ENCODE measurements around the gene PDZD7. TPM values are rescaled to one million over a fixed set of nuclear protein-coding genes. Genes with fewer than 3 reads are reported as not detected.

The PDZD7 gene
- total RNA-seq, 1 experiment from 2014 or later, result 1.8 TPM

- CTCF ChIA-PET, result no interaction called here
- no peaks in the 10 kb centered on the region for H3K36me3 ChIP-seq (ENCODE audit: control insufficient read depth, insufficient read depth, low read length)
- no TSS peak for BruUV-seq (replicated peaks)
- H3K27me3 ChIP-seq (ENCODE audit: control insufficient read depth, insufficient read depth, low read length), result no peaks in the 10 kb centered on the region
- no peak overlapping the region for H3K27ac ChIP-seq (ENCODE audit: low read length)
- peaks cover 2% of the 10 kb centered on the region; the same call in 1 of the 2 replicates for H3K4me1 ChIP-seq (ENCODE audit: control insufficient read depth, insufficient read depth, low read length)
- no peak for ATAC-seq
- intact Hi-C loops (cut with micrococcal nuclease; ENCODE audit: unreplicated experiment) (no loop called here), in situ Hi-C loops (cut with HindIII; ENCODE audit: low pct_unique_long_range_greater_than_20kb, low sequenced_read_pairs) (no loop called here)
- H3K4me3 ChIP-seq (ENCODE audit: low read depth in 2 of 2, low read length in 2 of 2), result no peak overlapping the region
- POLR2A ChIA-PET, result no interaction called here
- no peak for TF ChIP-seq SIN3A (IDR thresholded peaks at IDR 0.05; ENCODE audit: borderline replicate concordance, insufficient read depth, low read depth, low read length)
- no peak for TF ChIP-seq REST (IDR thresholded peaks at IDR 0.05; ENCODE audit: insufficient read depth in 1 of 2, low read depth in 2 of 2, low read length in 1 of 2)
- TF ChIP-seq POLR2AphosphoS5 (IDR thresholded peaks at IDR 0.05; ENCODE audit: low read depth, low read length), result no peak
- no peak for TF ChIP-seq CTCF (IDR thresholded peaks at IDR 0.05)
- TF ChIP-seq TCF7L2 (IDR thresholded peaks at IDR 0.05; ENCODE audit: low read depth, low read length), result no peak
- H3K9me3 ChIP-seq (ENCODE audit: control insufficient read depth, insufficient read depth, low read depth, low read length), result no peaks in the 10 kb centered on the region
- DNase-seq (ENCODE audit: low read depth, low spot score), result no peak
These were observed 10.4 kb downstream of the PDZD7 start for GRCh38 chr10:101020427-101021075.

GRCh38 chr10:101019440-101019703 is 11.6 kb downstream of the PDZD7 start:
- H3K9me3 ChIP-seq (ENCODE audit: control insufficient read depth, insufficient read depth, low read depth, low read length), result no peaks in the 10 kb centered on the region

More at GRCh38 chr10:101019440-101019703, 11.6 kb downstream of the PDZD7 start:
- in situ Hi-C loops (cut with HindIII; ENCODE audit: low pct_unique_long_range_greater_than_20kb, low sequenced_read_pairs) (no loop called here), intact Hi-C loops (cut with micrococcal nuclease; ENCODE audit: unreplicated experiment) (no loop called here)
- TF ChIP-seq SIN3A (IDR thresholded peaks at IDR 0.05; ENCODE audit: borderline replicate concordance, insufficient read depth, low read depth, low read length), result no peak
- TF ChIP-seq TCF7L2 (IDR thresholded peaks at IDR 0.05; ENCODE audit: low read depth, low read length), result no peak
- TF ChIP-seq POLR2AphosphoS5 (IDR thresholded peaks at IDR 0.05; ENCODE audit: low read depth, low read length), result no peak
- no peak for TF ChIP-seq CTCF (IDR thresholded peaks at IDR 0.05)
- TF ChIP-seq REST (IDR thresholded peaks at IDR 0.05; ENCODE audit: insufficient read depth in 1 of 2, low read depth in 2 of 2, low read length in 1 of 2), result no peak
- Histone ChIP-seq H3K4me1 (ENCODE audit: control insufficient read depth, insufficient read depth, low read length) (peaks cover 2% of the 10 kb centered on the region; the same call in 1 of the 2 replicates), H3K36me3 (ENCODE audit: control insufficient read depth, insufficient read depth, low read length) (no peaks in the 10 kb centered on the region), H3K4me3 (ENCODE audit: low read depth in 2 of 2, low read length in 2 of 2) (no peak overlapping the region), H3K27me3 (ENCODE audit: control insufficient read depth, insufficient read depth, low read length) (no peaks in the 10 kb centered on the region), H3K27ac (ENCODE audit: low read length) (no peak overlapping the region)
- ATAC-seq (no peak), DNase-seq (ENCODE audit: low read depth, low spot score) (no peak)
- no TSS peak for BruUV-seq (replicated peaks)
- ChIA-PET CTCF (interaction anchor here (0.6 to 3.3 kb wide), 7 partner anchors 12 to 36 kb away, joined by 3 to 22 read pairs (median 5); partner anchors contain the start of genes PDZD7 and SFXN3), POLR2A (interaction anchor here (0.6 kb wide), 1 partner anchor 57 kb away, joined by 5 read pairs; no protein-coding TSS in a partner anchor)
